Keratinocyte (primary cell): ENCODE results near the gene EMCN. TPM values are rescaled to one million over a fixed set of nuclear protein-coding genes. Genes with fewer than 3 reads are reported as not detected.

Experiments
- DNase-seq: peaks from one replicate; pipeline ENCODE4 v3.0.0-alpha.2; 2011; ENCODE audit warnings: low read depth, missing footprints, low spot score
- FAIRE-seq: peaks from 2 replicates; lab custom pipeline; 2011; peaks lifted over from hg19 to GRCh38; lab: Jason Lieb, UNC
- H2AFZ ChIP-seq: 2 replicates; pipeline ENCODE4 v1.6.0; 2012; ENCODE audit warnings: low read length, control low read depth, inconsistent platforms; ENCODE audit not compliant: control insufficient read depth
- H3K27ac ChIP-seq: 2 replicates; pipeline ENCODE4 v1.5.1; 2011; ENCODE audit warnings: low read length; ENCODE audit not compliant: control insufficient read depth, insufficient read depth
- H3K27me3 ChIP-seq: 3 replicates; pipeline ENCODE4 v1.6.0; 2011; ENCODE audit warnings: low read length; ENCODE audit not compliant: control insufficient read depth, insufficient read depth; ENCODE audit errors: extremely low read depth
- H3K36me3 ChIP-seq, 2 experiments: 2 replicates in 1 of 2; 3 replicates in 1 of 2; pipeline ENCODE4 v1.5.1; 2011; ENCODE audit warnings: low read length in 2 of 2, mild to moderate bottlenecking in 1 of 2; ENCODE audit not compliant: control insufficient read depth in 2 of 2, insufficient read depth in 2 of 2; ENCODE audit errors: extremely low read depth in 1 of 2
- H3K4me1 ChIP-seq: 3 replicates; pipeline ENCODE4 v1.5.1; 2011; ENCODE audit warnings: low read length; ENCODE audit not compliant: control insufficient read depth, insufficient read depth; ENCODE audit errors: extremely low read depth
- H3K4me2 ChIP-seq: 3 replicates; pipeline ENCODE4 v1.6.0; 2011; ENCODE audit warnings: low read depth, low read length; ENCODE audit not compliant: control insufficient read depth, insufficient read depth; ENCODE audit errors: extremely low read depth
- H3K4me3 ChIP-seq, 3 experiments: fragments of 200-600 bp in 1 of 3; sonication (generic) in 1 of 3; 2 replicates in 2 of 3; 3 replicates in 1 of 3; pipeline ENCODE4 v1.5.1; 2011 to 2016; ENCODE audit warnings: low read length in 3 of 3, mild to moderate bottlenecking in 3 of 3, control low read depth in 2 of 3, inconsistent platforms in 1 of 3, low read depth in 1 of 3, mixed read lengths in 1 of 3, mixed run types in 1 of 3, moderate library complexity in 1 of 3; ENCODE audit not compliant: control insufficient read depth in 2 of 3, insufficient read depth in 2 of 3; ENCODE audit errors: extremely low read depth in 1 of 3
- H3K79me2 ChIP-seq: 2 replicates; pipeline ENCODE4 v1.6.0; 2012; ENCODE audit warnings: low read length; ENCODE audit not compliant: control insufficient read depth, insufficient read depth
- H3K9ac ChIP-seq: 3 replicates; pipeline ENCODE4 v1.6.0; 2011; ENCODE audit warnings: low read length; ENCODE audit not compliant: control insufficient read depth, insufficient read depth; ENCODE audit errors: extremely low read depth
- H3K9me1 ChIP-seq: 3 replicates; pipeline ENCODE4 v1.6.0; 2011; ENCODE audit warnings: low read length; ENCODE audit not compliant: control insufficient read depth, insufficient read depth; ENCODE audit errors: extremely low read depth
- H3K9me3 ChIP-seq: 2 replicates; pipeline ENCODE4 v1.5.1; 2012; ENCODE audit warnings: low read depth, low read length; ENCODE audit not compliant: control insufficient read depth
- H4K20me1 ChIP-seq: 3 replicates; pipeline ENCODE4 v1.6.0; 2011; ENCODE audit warnings: low read length; ENCODE audit not compliant: control insufficient read depth, insufficient read depth; ENCODE audit errors: extremely low read depth
- CTCF ChIP-seq, 3 experiments: IDR thresholded peaks in 1 of 3; conservative IDR thresholded peaks in 1 of 3; optimal IDR thresholded peaks in 1 of 3; 2 replicates in 2 of 3; 3 replicates in 1 of 3; pipeline versions ENCODE3 to v1.5.1; 2011; ENCODE audit warnings: low read length in 3 of 3, mild to moderate bottlenecking in 3 of 3, moderate library complexity in 2 of 3, control low read depth in 1 of 3, inconsistent platforms in 1 of 3; ENCODE audit not compliant: insufficient read depth in 2 of 3; ENCODE audit errors: extremely low read depth in 1 of 3
- EZH2 ChIP-seq: IDR thresholded peaks from one replicate; pipeline ENCODE4 v1.6.1; 2012; ENCODE audit warnings: inconsistent platforms, mild to moderate bottlenecking, low read length, moderate library complexity
- dilution Hi-C: fragments of 300-500 bp; cut with MboI; formaldehyde crosslinking; loops from one replicate; pipeline ENCODE4 v1.7.0; 2020; ENCODE audit warnings: low sequenced_read_pairs; ENCODE audit not compliant: extremely low pct_ligation_motif_present
- polyA plus RNA-seq, 5 experiments: library from polyadenylated mRNA; depleted of rRNA in 3 of 5; stranded (reverse) in 3 of 5; stranded (forward) in 1 of 5; unstranded in 1 of 5; fragments of >200 nt; gene quantifications; 1 replicate in 1 of 5; 2 replicates in 3 of 5; 3 replicates in 1 of 5; pipeline versions ENCODE4 v1.2.1 to v1.2.3, GENCODE V29; 2011 to 2012; ENCODE audit warnings: missing spikeins in 2 of 5, low read depth in 1 of 5, low replicate concordance in 1 of 5

The EMCN gene
- polyA plus RNA-seq, 1 donor (not counting 4 experiments of a cell fraction or from before 2014, with no cell fraction given): not detected

GRCh38 chr4:100450449-100450848 is 67.4 kb downstream of the EMCN start:
- Histone ChIP-seq H3K27me3 (no peaks in the 10 kb centered on the region), H3K9me1 (no peaks in the 10 kb centered on the region), H4K20me1 (no peaks in the 10 kb centered on the region), H3K9ac (no peak overlapping the region), H3K36me3 (no peaks in the 10 kb centered on the region), H3K4me1 (no peaks in the 10 kb centered on the region), H3K27ac (no peak overlapping the region), H3K79me2 (no peaks in the 10 kb centered on the region), H3K4me3 (no peak overlapping the region), H2AFZ (no peak overlapping the region), H3K9me3 (no peaks in the 10 kb centered on the region), H3K4me2 (no peak overlapping the region)
- DNase-seq: peak; percentile 5
- peak; percentile 46 for FAIRE-seq
- dilution Hi-C loops: no loop called here
- TF ChIP-seq CTCF (optimal IDR thresholded peaks at IDR 0.05 in 1 of 3, IDR thresholded peaks at IDR 0.05 in 1 of 3, conservative IDR thresholded peaks at IDR 0.05 in 1 of 3; ENCODE audit: extremely low read depth in 1 of 3, insufficient read depth in 2 of 3, low read length in 3 of 3): no peak
- no peak for TF ChIP-seq EZH2

GRCh38 chr4:100431416-100431815 is 86.4 kb downstream of the EMCN start:
- no peaks in the 10 kb centered on the region for H3K9me3 ChIP-seq
- H4K20me1 ChIP-seq: no peaks in the 10 kb centered on the region
- no peak overlapping the region for H2AFZ ChIP-seq
- no peak overlapping the region for H3K27ac ChIP-seq
- no peaks in the 10 kb centered on the region for H3K36me3 ChIP-seq
- peaks cover 12% of the 10 kb centered on the region for H3K4me1 ChIP-seq
- DNase-seq (no peak), FAIRE-seq (no peak)
- dilution Hi-C loops: no loop called here
- no peaks in the 10 kb centered on the region for H3K9me1 ChIP-seq
- H3K9ac ChIP-seq: no peak overlapping the region
- no peaks in the 10 kb centered on the region for H3K79me2 ChIP-seq
- no peak overlapping the region for H3K4me2 ChIP-seq
- H3K4me3 ChIP-seq: no peak overlapping the region
- no peaks in the 10 kb centered on the region for H3K27me3 ChIP-seq
- no peak for TF ChIP-seq EZH2
- no peak for TF ChIP-seq CTCF (optimal IDR thresholded peaks at IDR 0.05 in 1 of 3, IDR thresholded peaks at IDR 0.05 in 1 of 3, conservative IDR thresholded peaks at IDR 0.05 in 1 of 3; ENCODE audit: extremely low read depth in 1 of 3, insufficient read depth in 2 of 3, low read length in 3 of 3)
